ENCODE data around the gene KAT7. TPM values are rescaled to one million over a fixed set of nuclear protein-coding genes. Genes with fewer than 3 reads are reported as not detected.
A peak's percentile ranks its signal among the peaks of the same experiment; 100 is the strongest.

Gene KAT7
- total RNA-seq, 3 donors from 2014 or later (not counting 1 experiment from before 2014, with no cell fraction given) = 195 to 231 (median 213) TPM

DNA sequence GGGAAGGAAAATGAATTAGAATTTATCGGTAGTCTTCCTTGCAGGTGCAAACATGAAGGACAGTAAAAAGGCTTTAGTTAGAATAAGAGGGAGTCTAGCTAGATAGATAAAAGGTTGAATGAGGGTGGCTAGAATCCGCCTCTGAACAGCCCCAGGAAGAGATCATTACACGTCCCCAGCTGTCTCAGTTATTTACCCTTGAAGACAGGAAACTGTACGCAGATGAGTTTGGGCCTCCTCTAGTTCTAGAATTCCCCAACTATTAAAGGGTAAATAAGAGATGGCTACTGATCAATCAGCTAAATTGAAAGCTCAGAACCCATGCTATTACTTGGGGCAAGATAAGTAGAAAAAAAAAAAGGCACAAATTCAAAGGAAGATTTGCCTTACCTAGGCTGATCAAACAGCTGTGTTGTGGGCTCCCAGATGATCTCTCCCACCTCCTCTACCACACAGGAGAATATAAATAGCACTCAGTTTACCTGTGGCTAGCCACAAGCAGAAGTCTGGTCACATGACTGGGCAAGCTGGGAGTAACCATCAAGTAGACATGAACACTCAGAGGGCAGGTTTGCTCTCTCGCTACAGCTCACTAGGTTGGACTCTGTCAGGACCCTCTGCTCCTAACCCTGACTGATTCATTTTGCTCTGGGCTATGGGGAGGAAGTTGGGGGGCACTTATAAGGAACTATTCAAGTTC lies 41.5 kb upstream of the KAT7 start:
- no peaks in the 10 kb centered on the region for H3K27me3 ChIP-seq (ENCODE audit: control insufficient read depth, insufficient read depth, low read length)
- ATAC-seq (peak; percentile 65 to 80 (median 69)), DNase-seq (peak in 1 of 2 donors; percentile 82)
- WGBS (ENCODE audit: insufficient coverage) = 5% methylated on average over 3 of the region's 5 CpGs
- H3K4me3 ChIP-seq (ENCODE audit: low read length) = peak overlapping the region; percentile 22
- peaks cover 76% of the 10 kb centered on the region for H3K4me1 ChIP-seq (ENCODE audit: control insufficient read depth, insufficient read depth, low read length)
- H3K4me1 Mint-ChIP-seq = peaks cover 70 to 75% of the 10 kb centered on the region in 2 donors
- peak overlapping the region; percentile 93 to 97 for H3K27ac Mint-ChIP-seq
- intact Hi-C loops (cut with micrococcal nuclease) = no loop called here
- no peaks in the 10 kb centered on the region for H3K9me3 ChIP-seq (ENCODE audit: control insufficient read depth, insufficient read depth, low read length)
- peak overlapping the region; percentile 81 for H3K4me3 Mint-ChIP-seq
- H3K36me3 ChIP-seq (ENCODE audit: control insufficient read depth, insufficient read depth, low read length) = peaks cover 4% of the 10 kb centered on the region
- TF ChIP-seq, protein P1, sequence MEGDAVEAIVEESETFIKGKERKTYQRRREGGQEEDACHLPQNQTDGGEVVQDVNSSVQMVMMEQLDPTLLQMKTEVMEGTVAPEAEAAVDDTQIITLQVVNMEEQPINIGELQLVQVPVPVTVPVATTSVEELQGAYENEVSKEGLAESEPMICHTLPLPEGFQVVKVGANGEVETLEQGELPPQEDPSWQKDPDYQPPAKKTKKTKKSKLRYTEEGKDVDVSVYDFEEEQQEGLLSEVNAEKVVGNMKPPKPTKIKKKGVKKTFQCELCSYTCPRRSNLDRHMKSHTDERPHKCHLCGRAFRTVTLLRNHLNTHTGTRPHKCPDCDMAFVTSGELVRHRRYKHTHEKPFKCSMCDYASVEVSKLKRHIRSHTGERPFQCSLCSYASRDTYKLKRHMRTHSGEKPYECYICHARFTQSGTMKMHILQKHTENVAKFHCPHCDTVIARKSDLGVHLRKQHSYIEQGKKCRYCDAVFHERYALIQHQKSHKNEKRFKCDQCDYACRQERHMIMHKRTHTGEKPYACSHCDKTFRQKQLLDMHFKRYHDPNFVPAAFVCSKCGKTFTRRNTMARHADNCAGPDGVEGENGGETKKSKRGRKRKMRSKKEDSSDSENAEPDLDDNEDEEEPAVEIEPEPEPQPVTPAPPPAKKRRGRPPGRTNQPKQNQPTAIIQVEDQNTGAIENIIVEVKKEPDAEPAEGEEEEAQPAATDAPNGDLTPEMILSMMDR (IDR thresholded peaks at IDR 0.05) = no peak
- H3K36me3 Mint-ChIP-seq = no peaks in the 10 kb centered on the region
- H3K9me3 Mint-ChIP-seq = no peaks in the 10 kb centered on the region
- H3K27me3 Mint-ChIP-seq (ENCODE audit: low read depth in 2 of 2) = no peaks in the 10 kb centered on the region
- H3K27ac ChIP-seq (ENCODE audit: low read length) = peak overlapping the region; percentile 92

DNA sequence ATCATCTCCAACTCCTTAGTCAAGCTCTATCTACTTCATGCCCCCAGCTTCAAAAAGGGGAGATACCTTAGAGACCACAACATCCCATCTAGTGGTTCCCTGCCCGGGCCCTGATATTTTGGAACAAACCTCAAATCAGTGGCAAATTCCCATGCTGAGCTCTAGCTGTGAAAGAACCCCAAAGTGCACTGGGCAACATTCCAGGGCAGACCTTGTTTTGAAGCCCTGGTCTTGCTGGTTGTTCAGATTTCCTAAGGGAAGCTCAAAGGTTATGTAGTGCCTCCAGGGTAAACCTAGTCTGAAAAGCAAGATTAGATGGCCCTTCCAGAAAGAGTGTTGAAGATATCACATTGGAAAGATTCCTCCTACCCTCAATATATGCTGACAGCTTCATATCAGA lies 40.8 kb upstream of the KAT7 start:
- Mint-ChIP-seq H3K9me3 (no peaks in the 10 kb centered on the region), H3K27me3 (ENCODE audit: low read depth in 2 of 2) (no peaks in the 10 kb centered on the region), H3K27ac (peak overlapping the region; percentile 93 to 97), H3K4me3 (peak overlapping the region; percentile 81), H3K4me1 (peaks cover 69 to 74% of the 10 kb centered on the region in 2 donors), H3K36me3 (no peaks in the 10 kb centered on the region)
- TF ChIP-seq, protein P1 (IDR thresholded peaks at IDR 0.05) = no peak
- Histone ChIP-seq H3K27me3 (ENCODE audit: control insufficient read depth, insufficient read depth, low read length) (no peaks in the 10 kb centered on the region), H3K4me1 (ENCODE audit: control insufficient read depth, insufficient read depth, low read length) (peaks cover 78% of the 10 kb centered on the region), H3K9me3 (ENCODE audit: control insufficient read depth, insufficient read depth, low read length) (no peaks in the 10 kb centered on the region), H3K36me3 (ENCODE audit: control insufficient read depth, insufficient read depth, low read length) (peaks cover 4% of the 10 kb centered on the region), H3K27ac (ENCODE audit: low read length) (peak overlapping the region; percentile 92), H3K4me3 (ENCODE audit: low read length) (no peak overlapping the region)
- DNase-seq (no peak), ATAC-seq (no peak)
- WGBS (ENCODE audit: insufficient coverage) = 5% methylated on average over 1 of the region's 1 CpG
- intact Hi-C loops (cut with micrococcal nuclease) = loop anchor here (1.0 to 2.0 kb wide), 2 partner anchors 8 to 41 kb away; partner anchors contain the start of gene KAT7

DNA sequence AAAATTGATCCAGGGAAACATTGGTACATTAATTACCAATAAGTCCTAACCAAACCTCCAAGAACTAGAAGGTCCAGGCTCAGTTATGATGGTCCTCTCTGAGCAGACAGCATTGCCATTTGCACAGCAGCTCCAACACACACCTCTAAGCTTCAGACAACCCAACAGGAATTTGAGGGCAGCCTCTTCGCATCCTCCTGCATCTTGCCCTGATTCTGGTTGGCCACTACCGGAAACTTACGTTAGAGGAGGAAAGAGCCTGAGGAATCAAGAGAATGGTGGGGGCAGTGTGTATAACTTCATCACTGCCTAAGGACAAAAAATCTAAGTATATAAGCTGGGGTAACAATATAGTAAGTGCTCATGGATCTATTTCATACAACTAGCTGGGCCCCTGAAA lies 40.3 kb upstream of the KAT7 start:
- TF ChIP-seq, protein P1 (IDR thresholded peaks at IDR 0.05) = no peak
- DNase-seq = peak in 1 of 2 donors; percentile 72
- Mint-ChIP-seq H3K4me1 (peaks cover 67 to 72% of the 10 kb centered on the region in 2 donors), H3K27ac (peak overlapping the region; percentile 93 to 97), H3K36me3 (no peaks in the 10 kb centered on the region), H3K27me3 (ENCODE audit: low read depth in 2 of 2) (no peaks in the 10 kb centered on the region), H3K4me3 (peak overlapping the region; percentile 81), H3K9me3 (no peaks in the 10 kb centered on the region)
- intact Hi-C loops (cut with micrococcal nuclease) = loop anchor here (1.0 to 2.0 kb wide), 2 partner anchors 9 to 41 kb away; partner anchors contain the start of gene KAT7
- peak overlapping the region; percentile 92 for H3K27ac ChIP-seq (ENCODE audit: low read length)
- H3K36me3 ChIP-seq (ENCODE audit: control insufficient read depth, insufficient read depth, low read length) = peaks cover 4% of the 10 kb centered on the region
- 8% methylated on average over 3 of the region's 3 CpGs for WGBS (ENCODE audit: insufficient coverage)
- H3K9me3 ChIP-seq (ENCODE audit: control insufficient read depth, insufficient read depth, low read length) = no peaks in the 10 kb centered on the region
- peak in 1 of 3 donors; percentile 5 for ATAC-seq
- H3K4me1 ChIP-seq (ENCODE audit: control insufficient read depth, insufficient read depth, low read length) = peaks cover 78% of the 10 kb centered on the region
- no peak overlapping the region for H3K4me3 ChIP-seq (ENCODE audit: low read length)
- H3K27me3 ChIP-seq (ENCODE audit: control insufficient read depth, insufficient read depth, low read length) = no peaks in the 10 kb centered on the region

Measured in natural killer cell (primary cell).